IPS DF 19.7 (cell line): Measurements from ENCODE around the gene SENP7.
"Not testable (repeated sequence)": the region's sequence is repeated elsewhere in the genome, so short reads cannot be mapped to it uniquely, and the experiment has no call there.

Source experiments
- DNase-seq: peaks from one replicate; pipeline ENCODE4 v3.0.0-alpha.2; 2013; ENCODE audit warnings: low read depth, low spot score

Gene SENP7

GRCh38 chr3:101333883-101334282 lies 179.1 kb downstream of the SENP7 start:
- no peak for DNase-seq

DNA sequence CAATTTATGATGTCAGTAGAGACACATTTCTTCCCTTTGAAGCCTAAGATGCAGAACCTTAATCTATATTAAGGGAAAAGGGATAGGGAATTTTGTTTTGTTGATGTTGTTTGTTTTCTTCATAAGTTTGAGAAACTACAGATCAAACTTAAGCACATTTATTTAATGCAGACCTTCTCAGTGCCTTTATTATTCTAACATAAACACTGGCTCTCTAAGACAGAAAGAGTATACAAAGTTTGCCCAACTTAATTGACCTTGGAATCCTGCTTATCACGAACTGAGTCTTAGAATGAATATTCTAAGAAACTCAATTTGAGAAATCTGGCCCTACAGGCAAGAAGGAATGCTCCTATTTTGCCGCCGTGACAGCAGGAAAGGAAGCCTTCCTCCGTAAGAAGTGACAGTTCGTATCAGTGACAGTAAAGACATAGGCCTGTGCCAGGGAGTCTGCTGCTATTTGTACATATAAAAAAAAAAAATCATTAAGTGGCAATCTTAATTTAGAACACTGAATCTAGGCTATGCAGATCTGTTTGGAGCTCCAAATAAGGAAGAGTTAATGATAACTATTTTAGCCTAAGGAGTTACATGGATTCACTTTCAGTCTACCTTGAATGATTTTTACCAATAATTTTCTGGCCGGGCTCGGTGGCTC lies 183.9 kb downstream of the SENP7 start:
- DNase-seq, result no peak

DNA sequence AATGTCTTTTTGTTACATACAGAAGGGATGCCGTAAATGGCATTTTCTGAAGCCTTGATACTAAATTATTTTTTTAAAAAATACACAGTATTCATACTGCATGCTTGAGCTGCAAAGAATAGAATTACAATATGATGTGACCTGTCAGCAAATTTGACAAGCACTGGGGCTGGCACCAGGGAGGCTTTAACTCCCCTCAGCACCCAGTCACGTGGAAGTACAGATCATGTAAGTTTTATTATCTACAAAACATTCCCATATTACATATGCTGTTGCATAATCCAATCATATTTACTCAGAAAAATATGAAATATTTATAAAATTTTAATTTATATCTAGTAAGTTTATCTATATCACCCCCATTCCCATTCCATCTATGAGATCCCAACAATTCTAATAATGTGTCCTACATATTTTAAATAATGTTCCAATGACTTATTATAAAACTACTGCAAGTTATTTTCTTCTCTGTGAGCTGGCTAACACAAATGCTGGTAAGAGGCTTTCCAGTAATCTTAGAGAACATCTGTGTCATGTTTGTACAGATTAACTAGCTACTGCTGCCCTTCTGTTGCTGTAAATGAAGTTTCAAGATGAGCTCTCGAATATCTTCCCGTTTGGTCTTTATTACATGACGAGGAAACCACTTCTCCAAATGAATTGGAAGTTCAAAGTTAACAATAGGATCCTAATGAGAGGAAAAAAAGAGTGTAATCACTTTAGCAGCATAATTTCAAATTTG lies 187.4 kb downstream of the SENP7 start:
- DNase-seq, result no peak

- DNase-seq, result no peak
Observed at GRCh38 chr3:101320475-101320874, 192.5 kb downstream of the SENP7 start, which contains the start of gene IMPG2. IMPG2 (minus strand) TSS chr3:101320575; CDS start chr3:101320372, 203 bp downstream.

DNA sequence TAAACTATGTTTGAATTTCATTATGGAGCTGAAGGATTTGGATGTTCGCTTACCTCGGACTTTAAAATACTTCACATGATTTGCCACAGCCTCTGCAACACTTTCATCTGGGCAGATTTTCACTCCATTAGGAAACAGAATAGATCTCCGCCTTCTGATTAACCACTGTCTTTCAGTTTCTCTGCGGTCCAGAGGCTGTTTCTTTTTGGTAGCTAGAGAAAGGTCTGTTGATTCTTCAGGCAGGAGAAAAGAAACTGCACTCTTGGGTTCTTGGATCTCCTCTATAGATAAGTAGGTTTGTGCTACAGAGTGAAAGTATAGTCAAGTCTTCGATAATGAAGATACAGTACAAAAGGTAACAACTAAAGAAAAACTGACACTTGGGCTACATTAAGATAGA lies 193.5 kb downstream of the SENP7 start:
- DNase-seq, result no peak

GRCh38 chr3:101312545-101312944 lies 200.5 kb downstream of the SENP7 start:
- DNase-seq, result no peak

- no peak for DNase-seq
Observed at GRCh38 chr3:101311676-101312075, 201.3 kb downstream of the SENP7 start.

- DNase-seq, result no peak
Observed at GRCh38 chr3:101310978-101311375, 202.0 kb downstream of the SENP7 start.

DNA sequence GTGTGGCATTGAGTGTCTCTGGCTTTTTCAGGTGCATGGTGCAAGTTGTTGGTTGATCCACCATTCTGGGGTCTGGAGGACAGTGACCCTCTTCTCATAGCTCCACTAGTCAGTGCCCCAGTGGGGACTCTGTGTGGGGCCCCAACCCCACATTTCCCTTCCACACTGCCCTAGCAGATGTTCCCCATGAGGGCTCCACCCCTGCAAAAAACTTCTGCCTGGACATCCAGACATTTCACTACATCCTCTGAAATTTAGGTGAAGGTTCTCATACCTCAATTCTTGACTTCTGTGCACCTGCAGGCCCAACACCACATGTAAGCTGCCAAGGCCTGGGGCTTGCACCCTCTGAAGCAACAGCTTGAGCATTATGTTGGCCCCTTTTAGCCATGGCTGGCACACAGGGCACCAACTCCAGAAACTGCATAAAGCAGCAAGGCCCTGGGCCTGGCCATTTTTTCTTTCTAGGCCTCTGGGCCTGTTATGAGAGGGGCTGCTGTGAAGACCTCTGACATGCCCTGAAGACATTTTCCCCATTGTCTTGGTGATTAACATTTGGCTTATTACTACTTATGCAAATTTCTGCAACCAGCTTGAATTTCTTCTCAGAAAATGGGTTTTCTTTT lies 204.8 kb downstream of the SENP7 start:
- DNase-seq, result not testable (repeated sequence)

- DNase-seq, result no peak
Observed at GRCh38 chr3:101303836-101304235, 209.2 kb downstream of the SENP7 start.

GRCh38 chr3:101303089-101303731 lies 209.8 kb downstream of the SENP7 start:
- no peak for DNase-seq

DNA sequence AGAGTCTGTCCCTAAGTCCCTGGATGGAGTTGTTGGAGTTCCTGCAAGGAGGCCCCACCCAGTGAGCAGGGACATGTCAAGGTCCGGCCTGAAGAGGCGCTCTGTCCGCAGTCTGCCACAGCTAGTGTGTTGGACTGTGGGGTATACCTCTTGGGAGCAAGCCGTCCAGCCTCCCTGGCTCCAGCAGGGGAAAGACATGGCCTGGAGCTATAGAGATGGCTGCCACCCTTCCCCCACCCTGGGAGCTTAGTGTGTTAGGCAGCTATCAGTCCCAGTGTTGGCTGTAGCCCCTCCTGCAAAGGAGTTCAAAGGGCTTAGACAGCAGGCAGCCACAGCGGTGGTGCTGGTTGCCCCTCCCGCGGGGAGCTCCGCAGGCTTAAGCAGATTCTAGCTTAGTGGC lies 212.9 kb downstream of the SENP7 start:
- no peak for DNase-seq

GRCh38 chr3:101292027-101292426 lies 221.0 kb downstream of the SENP7 start:
- DNase-seq, result no peak

DNA sequence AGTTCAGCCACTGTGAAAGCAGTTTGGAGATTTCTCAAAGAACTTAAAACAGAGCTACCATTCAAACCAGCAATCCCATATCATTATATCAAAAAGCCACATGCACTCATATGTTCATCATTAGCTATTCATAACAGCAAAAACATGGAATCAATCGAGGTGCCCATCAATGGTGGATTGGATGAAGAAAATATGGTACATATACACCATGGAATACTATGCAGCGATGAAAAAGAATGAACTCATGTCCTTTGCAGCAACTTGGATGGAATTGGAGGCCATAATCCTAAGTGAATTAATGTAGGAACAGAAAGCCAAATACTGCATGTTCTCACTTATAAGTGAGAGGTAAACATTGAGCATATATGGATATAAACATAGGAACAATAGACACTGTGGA lies 224.7 kb downstream of the SENP7 start:
- no peak for DNase-seq

DNA sequence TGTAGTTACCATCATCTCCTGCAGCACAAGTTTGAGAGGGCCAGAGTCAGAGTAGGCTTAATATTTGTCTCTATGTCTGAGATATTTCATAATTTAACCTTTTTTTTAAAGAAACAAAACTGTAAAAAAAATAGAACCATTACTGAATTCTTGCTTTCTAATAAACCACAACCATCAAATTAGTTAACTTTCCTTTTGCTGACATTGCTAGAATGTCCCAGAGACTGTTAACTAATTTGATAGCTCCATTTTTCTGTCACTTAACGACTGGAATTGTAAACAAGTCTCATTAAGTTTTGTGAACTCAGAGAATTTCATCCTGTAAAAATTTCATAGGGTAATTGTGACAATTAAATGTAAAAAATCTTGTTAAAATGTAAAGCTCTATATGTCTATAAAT lies 228.3 kb downstream of the SENP7 start:
- no peak for DNase-seq

- DNase-seq, result no peak
Observed at GRCh38 chr3:101281521-101282030, 231.4 kb downstream of the SENP7 start.

GRCh38 chr3:101279765-101280385 lies 233.1 kb downstream of the SENP7 start:
- DNase-seq, result no peak

DNA sequence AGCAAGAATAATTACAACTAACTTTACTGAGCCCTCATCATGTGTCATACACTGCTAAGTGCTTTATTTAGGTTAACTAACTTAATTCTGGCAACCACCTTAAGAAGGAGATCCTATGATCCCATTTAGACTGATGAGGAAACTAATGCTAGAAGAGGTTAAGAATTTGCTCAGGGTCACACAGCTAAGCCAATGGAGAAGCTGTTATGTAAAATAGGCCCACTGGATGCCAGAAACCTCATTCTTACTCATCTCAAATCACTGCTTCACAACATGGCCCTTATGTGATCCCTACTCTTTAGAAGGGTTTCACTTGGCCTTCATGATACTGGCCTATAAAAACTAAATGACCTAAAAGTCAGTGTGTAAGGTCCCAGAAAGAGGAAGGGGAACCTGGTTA lies 233.8 kb downstream of the SENP7 start:
- DNase-seq, result no peak

DNA sequence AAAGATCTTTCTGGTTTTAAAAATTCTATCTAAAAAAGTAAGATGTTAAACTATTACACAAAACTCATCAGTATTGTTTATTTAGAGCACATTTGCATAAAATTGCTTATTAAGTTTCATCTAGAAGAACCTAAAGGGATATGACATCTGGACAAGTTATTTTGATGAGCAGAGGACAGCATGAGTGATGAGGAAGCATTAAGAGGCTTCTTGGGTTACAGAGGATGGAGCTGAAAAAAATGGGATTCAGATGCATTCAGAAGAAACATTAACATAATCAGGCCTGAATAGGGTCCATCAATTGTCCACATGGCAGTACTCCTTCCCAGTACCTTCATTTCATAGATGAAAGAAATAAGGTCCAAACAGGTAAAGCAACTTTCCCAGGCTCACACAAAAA lies 234.3 kb downstream of the SENP7 start:
- no peak for DNase-seq
